Measurements from ENCODE around the gene NAA10. TPM values are rescaled to one million over a fixed set of nuclear protein-coding genes. Genes with fewer than 3 reads are reported as not detected.
A peak's percentile ranks its signal among the peaks of the same experiment; 100 is the strongest.

The NAA10 gene
- polyA plus RNA-seq (2011; rRNA removed) (63.5 and 88.8 TPM in 2 replicates), polyA plus RNA-seq (2017; fragmentation: RNase III; extraction: RNeasy Plus Mini Kit Qiagen cat#74134 plus additional on column Dnase treatment) (230 to 251 TPM (median 237 TPM) in 3 replicates), polyA minus RNA-seq (2011; rRNA and poly(A)+ RNA removed) (77.6 and 92.3 TPM in 2 replicates)
- 224 and 258 TPM in 2 replicates for polyA plus RNA-seq (2012; cell fraction: cytosol; rRNA removed)
- polyA plus RNA-seq (2012; cell fraction: nucleus; rRNA removed), result 239 and 267 TPM in 2 replicates

DNA sequence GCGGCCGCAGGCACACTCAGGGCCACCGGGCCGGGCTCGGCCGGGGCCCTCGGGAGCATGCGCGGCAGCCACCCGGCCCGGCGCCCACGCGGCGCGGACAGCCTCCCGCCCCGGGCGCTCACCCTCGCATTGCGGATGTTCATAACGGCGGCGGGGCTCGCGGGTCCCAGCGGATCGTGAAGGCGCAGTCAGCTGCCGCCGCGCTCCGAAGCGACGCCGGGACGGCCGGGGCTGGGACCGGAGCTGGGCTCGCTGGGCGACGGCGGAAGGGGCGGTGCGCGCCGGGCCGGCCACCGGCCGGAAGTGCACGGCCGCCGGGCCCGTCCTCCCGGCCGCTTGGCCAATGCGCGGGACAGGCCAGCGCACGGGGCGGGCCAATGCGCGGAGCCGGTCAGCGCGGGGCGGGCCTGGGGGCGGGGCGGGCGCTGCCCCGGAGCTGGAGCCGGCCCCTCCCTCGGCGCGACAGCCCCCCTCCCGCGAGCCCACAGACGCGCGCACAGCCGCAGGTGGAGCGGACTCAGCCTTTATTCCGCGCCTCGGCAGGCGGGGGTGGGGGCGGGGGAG lies at the start of gene NAA10:
NAA10 (minus strand) TSS at position 276 of the 564 bp plus-strand sequence; CDS start at position 143, 133 bp downstream.
- no peaks in the 10 kb centered on the region for H3K9me3 ChIP-seq
- CTCF ChIA-PET, result interaction anchor here (4.5 to 25.1 kb wide), 2 partner anchors 10 to 12 kb away, joined by 26 to 363 read pairs; partner anchors contain the start of gene RENBP
- peak within 1 kb of the TSS; percentile 86 to 92 for H3K27ac ChIP-seq
- FAIRE-seq (no peak), DNase-seq (ENCODE audit: low read depth in 1 of 2, low spot score in 1 of 2) (peak; percentile 72), ATAC-seq (peak; percentile 95 to 96)
- H3K4me2 ChIP-seq, result peak within 1 kb of the TSS; percentile 98
- POLR2A ChIA-PET, result interaction anchor here (0.5 to 1.0 kb wide), 5 partner anchors 10 to 993 kb away, joined by 3 to 4 read pairs (median 3); partner anchors contain the start of gene HCFC1
- H3K4me3 ChIP-seq, result peak within 1 kb of the TSS; percentile 91
- H3K4me1 ChIP-seq, result peaks cover 9% of the 10 kb centered on the region; the same call in 1 of the 3 replicates
- TF ChIP-seq JUN (IDR thresholded peaks at IDR 0.05), result peak in 1 of 2 experiments; percentile 78; a peak in 2 of 5 replicates
- TF ChIP-seq FOXS1 (CRISPR knock-in tag; IDR thresholded peaks at IDR 0.05), result no peak
- peak; percentile 63 for TF ChIP-seq POLR2A (IDR thresholded peaks at IDR 0.05; ENCODE audit: low read length)
- TF ChIP-seq, protein P1, sequence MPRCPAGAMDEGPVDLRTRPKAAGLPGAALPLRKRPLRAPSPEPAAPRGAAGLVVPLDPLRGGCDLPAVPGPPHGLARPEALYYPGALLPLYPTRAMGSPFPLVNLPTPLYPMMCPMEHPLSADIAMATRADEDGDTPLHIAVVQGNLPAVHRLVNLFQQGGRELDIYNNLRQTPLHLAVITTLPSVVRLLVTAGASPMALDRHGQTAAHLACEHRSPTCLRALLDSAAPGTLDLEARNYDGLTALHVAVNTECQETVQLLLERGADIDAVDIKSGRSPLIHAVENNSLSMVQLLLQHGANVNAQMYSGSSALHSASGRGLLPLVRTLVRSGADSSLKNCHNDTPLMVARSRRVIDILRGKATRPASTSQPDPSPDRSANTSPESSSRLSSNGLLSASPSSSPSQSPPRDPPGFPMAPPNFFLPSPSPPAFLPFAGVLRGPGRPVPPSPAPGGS (IDR thresholded peaks at IDR 0.05), result 0 out of 3 replicates have a peak, but pooled peaks have one; percentile 57
- TF ChIP-seq, protein P2, sequence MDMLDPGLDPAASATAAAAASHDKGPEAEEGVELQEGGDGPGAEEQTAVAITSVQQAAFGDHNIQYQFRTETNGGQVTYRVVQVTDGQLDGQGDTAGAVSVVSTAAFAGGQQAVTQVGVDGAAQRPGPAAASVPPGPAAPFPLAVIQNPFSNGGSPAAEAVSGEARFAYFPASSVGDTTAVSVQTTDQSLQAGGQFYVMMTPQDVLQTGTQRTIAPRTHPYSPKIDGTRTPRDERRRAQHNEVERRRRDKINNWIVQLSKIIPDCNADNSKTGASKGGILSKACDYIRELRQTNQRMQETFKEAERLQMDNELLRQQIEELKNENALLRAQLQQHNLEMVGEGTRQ (IDR thresholded peaks at IDR 0.05), result no peak
- TF ChIP-seq MYC (IDR thresholded peaks at IDR 0.05; ENCODE audit: borderline replicate concordance, low read length), result 0 out of 2 replicates have a peak, but pooled peaks have one; percentile 12
- no peak for TF ChIP-seq ESRRA (IDR thresholded peaks at IDR 0.05; ENCODE audit: borderline replicate concordance, low read length)
- TF ChIP-seq FOSB (CRISPR knock-in tag; IDR thresholded peaks at IDR 0.05), result no peak
- TF ChIP-seq, protein P3, sequence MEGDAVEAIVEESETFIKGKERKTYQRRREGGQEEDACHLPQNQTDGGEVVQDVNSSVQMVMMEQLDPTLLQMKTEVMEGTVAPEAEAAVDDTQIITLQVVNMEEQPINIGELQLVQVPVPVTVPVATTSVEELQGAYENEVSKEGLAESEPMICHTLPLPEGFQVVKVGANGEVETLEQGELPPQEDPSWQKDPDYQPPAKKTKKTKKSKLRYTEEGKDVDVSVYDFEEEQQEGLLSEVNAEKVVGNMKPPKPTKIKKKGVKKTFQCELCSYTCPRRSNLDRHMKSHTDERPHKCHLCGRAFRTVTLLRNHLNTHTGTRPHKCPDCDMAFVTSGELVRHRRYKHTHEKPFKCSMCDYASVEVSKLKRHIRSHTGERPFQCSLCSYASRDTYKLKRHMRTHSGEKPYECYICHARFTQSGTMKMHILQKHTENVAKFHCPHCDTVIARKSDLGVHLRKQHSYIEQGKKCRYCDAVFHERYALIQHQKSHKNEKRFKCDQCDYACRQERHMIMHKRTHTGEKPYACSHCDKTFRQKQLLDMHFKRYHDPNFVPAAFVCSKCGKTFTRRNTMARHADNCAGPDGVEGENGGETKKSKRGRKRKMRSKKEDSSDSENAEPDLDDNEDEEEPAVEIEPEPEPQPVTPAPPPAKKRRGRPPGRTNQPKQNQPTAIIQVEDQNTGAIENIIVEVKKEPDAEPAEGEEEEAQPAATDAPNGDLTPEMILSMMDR (IDR thresholded peaks at IDR 0.05), result no peak
- TF ChIP-seq RCOR1 (IDR thresholded peaks at IDR 0.05; ENCODE audit: low read depth, low read length), result no peak
- no peak for TF ChIP-seq ZFP36 (IDR thresholded peaks at IDR 0.05; ENCODE audit: borderline replicate concordance, partially characterized antibody)
- TF ChIP-seq GATA3 (IDR thresholded peaks at IDR 0.05; ENCODE audit: borderline replicate concordance), result no peak
- no CpG with 5 or more reads among the region's 87 CpGs for WGBS (ENCODE audit: missing lambda C conversion rate)

DNA sequence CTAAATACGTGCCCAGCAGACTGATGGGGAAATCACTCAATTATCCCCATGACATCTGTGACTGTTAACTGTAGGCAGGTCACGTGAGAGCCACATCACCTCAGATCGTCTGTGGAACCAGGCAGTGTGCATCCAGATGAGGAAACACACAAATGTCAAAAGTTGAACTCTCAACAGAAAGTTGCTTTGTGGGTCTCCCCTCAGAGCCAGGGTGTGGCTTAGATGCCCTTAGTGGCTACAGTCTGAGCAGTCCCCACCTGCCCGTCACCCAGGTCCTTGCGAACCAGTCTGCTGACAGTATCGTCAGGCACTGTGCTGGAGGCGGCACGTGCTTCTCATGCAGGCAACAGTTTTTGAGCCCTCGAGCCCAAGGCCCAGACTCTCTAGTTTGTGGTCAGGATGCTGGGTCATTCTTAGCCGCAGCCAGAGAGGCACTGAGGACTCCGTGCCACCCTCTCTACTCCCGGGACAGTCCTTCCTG lies 48.5 kb upstream of the NAA10 start:
- 84% methylated on average over 4 of the region's 12 CpGs for WGBS (ENCODE audit: missing lambda C conversion rate)
- TF ChIP-seq MAFK (IDR thresholded peaks at IDR 0.05; ENCODE audit: partially characterized antibody) (no peak), JUN (IDR thresholded peaks at IDR 0.05) (no peak), POLR2AphosphoS2 (conservative IDR thresholded peaks at IDR 0.05; ENCODE audit: low read length) (no peak), MAZ (IDR thresholded peaks at IDR 0.05; ENCODE audit: borderline replicate concordance, low read depth, low read length) (no peak), CBX2 (IDR thresholded peaks at IDR 0.05; ENCODE audit: borderline replicate concordance, low read depth) (no peak), ZNF302 (CRISPR knock-in tag; IDR thresholded peaks at IDR 0.05) (no peak), NFE2L2 (conservative IDR thresholded peaks at IDR 0.05; ENCODE audit: low read length) (no peak), CHD4 (IDR thresholded peaks at IDR 0.05; ENCODE audit: borderline replicate concordance) (no peak), KDM5A (IDR thresholded peaks at IDR 0.05) (no peak), POLR2A (IDR thresholded peaks at IDR 0.05; ENCODE audit: low read length) (no peak), RAD21 (conservative IDR thresholded peaks at IDR 0.05 in 1 of 2, IDR thresholded peaks at IDR 0.05 in 1 of 2) (no peak), RNF2 (IDR thresholded peaks at IDR 0.05; ENCODE audit: borderline replicate concordance, low read depth) (no peak), EHMT2 (IDR thresholded peaks at IDR 0.05; ENCODE audit: low read depth) (no peak), HEYL (CRISPR knock-in tag; IDR thresholded peaks at IDR 0.05) (no peak)
- TF ChIP-seq, protein P4, sequence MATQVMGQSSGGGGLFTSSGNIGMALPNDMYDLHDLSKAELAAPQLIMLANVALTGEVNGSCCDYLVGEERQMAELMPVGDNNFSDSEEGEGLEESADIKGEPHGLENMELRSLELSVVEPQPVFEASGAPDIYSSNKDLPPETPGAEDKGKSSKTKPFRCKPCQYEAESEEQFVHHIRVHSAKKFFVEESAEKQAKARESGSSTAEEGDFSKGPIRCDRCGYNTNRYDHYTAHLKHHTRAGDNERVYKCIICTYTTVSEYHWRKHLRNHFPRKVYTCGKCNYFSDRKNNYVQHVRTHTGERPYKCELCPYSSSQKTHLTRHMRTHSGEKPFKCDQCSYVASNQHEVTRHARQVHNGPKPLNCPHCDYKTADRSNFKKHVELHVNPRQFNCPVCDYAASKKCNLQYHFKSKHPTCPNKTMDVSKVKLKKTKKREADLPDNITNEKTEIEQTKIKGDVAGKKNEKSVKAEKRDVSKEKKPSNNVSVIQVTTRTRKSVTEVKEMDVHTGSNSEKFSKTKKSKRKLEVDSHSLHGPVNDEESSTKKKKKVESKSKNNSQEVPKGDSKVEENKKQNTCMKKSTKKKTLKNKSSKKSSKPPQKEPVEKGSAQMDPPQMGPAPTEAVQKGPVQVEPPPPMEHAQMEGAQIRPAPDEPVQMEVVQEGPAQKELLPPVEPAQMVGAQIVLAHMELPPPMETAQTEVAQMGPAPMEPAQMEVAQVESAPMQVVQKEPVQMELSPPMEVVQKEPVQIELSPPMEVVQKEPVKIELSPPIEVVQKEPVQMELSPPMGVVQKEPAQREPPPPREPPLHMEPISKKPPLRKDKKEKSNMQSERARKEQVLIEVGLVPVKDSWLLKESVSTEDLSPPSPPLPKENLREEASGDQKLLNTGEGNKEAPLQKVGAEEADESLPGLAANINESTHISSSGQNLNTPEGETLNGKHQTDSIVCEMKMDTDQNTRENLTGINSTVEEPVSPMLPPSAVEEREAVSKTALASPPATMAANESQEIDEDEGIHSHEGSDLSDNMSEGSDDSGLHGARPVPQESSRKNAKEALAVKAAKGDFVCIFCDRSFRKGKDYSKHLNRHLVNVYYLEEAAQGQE (IDR thresholded peaks at IDR 0.05), result no peak
- TF ChIP-seq, protein P2 (IDR thresholded peaks at IDR 0.05), result no peak
- TF ChIP-seq, protein P5, sequence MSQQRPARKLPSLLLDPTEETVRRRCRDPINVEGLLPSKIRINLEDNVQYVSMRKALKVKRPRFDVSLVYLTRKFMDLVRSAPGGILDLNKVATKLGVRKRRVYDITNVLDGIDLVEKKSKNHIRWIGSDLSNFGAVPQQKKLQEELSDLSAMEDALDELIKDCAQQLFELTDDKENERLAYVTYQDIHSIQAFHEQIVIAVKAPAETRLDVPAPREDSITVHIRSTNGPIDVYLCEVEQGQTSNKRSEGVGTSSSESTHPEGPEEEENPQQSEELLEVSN (IDR thresholded peaks at IDR 0.05; ENCODE audit: borderline replicate concordance, low read depth), result no peak
- Histone ChIP-seq H3K27ac (no peak overlapping the region), H3K9me3 (no peaks in the 10 kb centered on the region), H3K4me3 (no peak overlapping the region), H3K4me2 (no peak overlapping the region), H3K4me1 (no peaks in the 10 kb centered on the region)
- no peak for FAIRE-seq
- CTCF ChIA-PET, result no interaction called here
- ATAC-seq, result no peak
- POLR2A ChIA-PET, result no interaction called here
- DNase-seq (ENCODE audit: low read depth in 1 of 2, low spot score in 1 of 2), result no peak

Data from A549 (cell line).